Measurements from ENCODE around the gene ZNF408. TPM values are rescaled to one million over a fixed set of nuclear protein-coding genes. Genes with fewer than 3 reads are reported as not detected.

The ZNF408 gene
- 9.3 TPM for total RNA-seq
- long read RNA-seq, transcript ZNF408-201 (5 exons, 2,442 nt): major isoform, 23 of 30 reads
- long read RNA-seq, partial matches to known transcripts: 2 of 30 reads
- long read RNA-seq, other reads (novel, unspliced or antisense): 4 of 30 reads

- Histone ChIP-seq H3K4me3 (peak within 1 kb of the TSS; percentile 100), H3K9me3 (no peaks in the 10 kb centered on the region), H3K36me3 (peaks cover 39% of the 10 kb centered on the region), H3K4me1 (peaks cover 37% of the 10 kb centered on the region), H3K27ac (peak within 1 kb of the TSS; percentile 98), H3K27me3 (no peaks in the 10 kb centered on the region)
- intact Hi-C loops (cut with DNase I): no loop called here
- ATAC-seq (peak; percentile 98), DNase-seq (peak; percentile 99)
- TF ChIP-seq CTCF (IDR thresholded peaks at IDR 0.05): no peak
These were observed at the start of gene ZNF408, which contains the start of gene ARHGAP1 for GRCh38 chr11:46700241-46701077. Gene ZNF408, plus strand, starts transcription at chr11:46701031. Its CDS starts 17 bp downstream, at chr11:46701048. Gene ARHGAP1, minus strand, starts transcription at chr11:46700619. Its CDS starts 4,512 bp downstream, at chr11:46696107.

GRCh38 chr11:46655631-46656030 is 45.2 kb upstream of the ZNF408 start:
- ATAC-seq (no peak), DNase-seq (no peak)
- no peak overlapping the region for H3K27ac ChIP-seq
- no peak for TF ChIP-seq CTCF (IDR thresholded peaks at IDR 0.05)
- H3K4me1 ChIP-seq: no peaks in the 10 kb centered on the region
- H3K9me3 ChIP-seq: no peaks in the 10 kb centered on the region
- no peak overlapping the region for H3K4me3 ChIP-seq
- intact Hi-C loops (cut with DNase I): no loop called here
- H3K27me3 ChIP-seq: no peaks in the 10 kb centered on the region
- peaks cover 95% of the 10 kb centered on the region for H3K36me3 ChIP-seq

- no peaks in the 10 kb centered on the region for H3K27me3 ChIP-seq
- no peaks in the 10 kb centered on the region for H3K4me1 ChIP-seq
- peaks cover 95% of the 10 kb centered on the region for H3K36me3 ChIP-seq
- no peak for TF ChIP-seq CTCF (IDR thresholded peaks at IDR 0.05)
- H3K27ac ChIP-seq: no peak overlapping the region
- ATAC-seq: no peak
- H3K4me3 ChIP-seq: no peak overlapping the region
- intact Hi-C loops (cut with DNase I): no loop called here
- no peak for DNase-seq
- no peaks in the 10 kb centered on the region for H3K9me3 ChIP-seq
These were observed 43.6 kb upstream of the ZNF408 start for GRCh38 chr11:46657186-46657585.

- H3K27me3 ChIP-seq: no peaks in the 10 kb centered on the region
- no peak overlapping the region for H3K27ac ChIP-seq
- H3K4me3 ChIP-seq: no peak overlapping the region
- H3K4me1 ChIP-seq: no peaks in the 10 kb centered on the region
- DNase-seq (no peak), ATAC-seq (no peak)
- intact Hi-C loops (cut with DNase I): no loop called here
- no peaks in the 10 kb centered on the region for H3K9me3 ChIP-seq
- no peak for TF ChIP-seq CTCF (IDR thresholded peaks at IDR 0.05)
- peaks cover 95% of the 10 kb centered on the region for H3K36me3 ChIP-seq
These were observed 42.6 kb upstream of the ZNF408 start for GRCh38 chr11:46658259-46658658.

GRCh38 chr11:46659908-46660307 is 40.9 kb upstream of the ZNF408 start:
- no peak overlapping the region for H3K4me3 ChIP-seq
- peaks cover 98% of the 10 kb centered on the region for H3K36me3 ChIP-seq
- H3K27ac ChIP-seq: no peak overlapping the region
- intact Hi-C loops (cut with DNase I): no loop called here
- no peaks in the 10 kb centered on the region for H3K4me1 ChIP-seq
- no peak for ATAC-seq
- no peaks in the 10 kb centered on the region for H3K9me3 ChIP-seq
- no peak for TF ChIP-seq CTCF (IDR thresholded peaks at IDR 0.05)
- DNase-seq: no peak
- H3K27me3 ChIP-seq: no peaks in the 10 kb centered on the region

Measured in upper lobe of right lung (tissue), 1 donor.